GM19467 (cell line): ENCODE results near the gene TUBG2.

Experiments used
- ATAC-seq: cut with Tn5 transposase; IDR thresholded peaks from one replicate; pipeline ENCODE4 v1.9.1; 2021; ENCODE audit warnings: mild to moderate bottlenecking, moderate library complexity; ENCODE audit not compliant: unreplicated experiment

Gene TUBG2

GRCh38 chr17:42695500-42695899, 36.4 kb downstream of the TUBG2 start:
- no peak for ATAC-seq

GRCh38 chr17:42697108-42697811, 38.2 kb downstream of the TUBG2 start:
- ATAC-seq = no peak

- no peak for ATAC-seq
These were observed 39.8 kb downstream of the TUBG2 start for GRCh38 chr17:42698736-42699414.

- ATAC-seq = no peak
These were observed 40.3 kb downstream of the TUBG2 start for GRCh38 chr17:42699415-42699740.

- ATAC-seq = no peak
These were observed 41.7 kb downstream of the TUBG2 start for GRCh38 chr17:42700586-42701289.

GRCh38 chr17:42702446-42702845, 43.4 kb downstream of the TUBG2 start:
- ATAC-seq = no peak

- peak; percentile 17 for ATAC-seq
These were observed 45.4 kb downstream of the TUBG2 start for GRCh38 chr17:42704490-42704836.

- peak; percentile 55 for ATAC-seq
These were observed 45.9 kb downstream of the TUBG2 start for GRCh38 chr17:42704837-42705494.

- ATAC-seq = no peak
These were observed 47.6 kb downstream of the TUBG2 start for GRCh38 chr17:42706732-42707131.

- ATAC-seq = no peak
These were observed 49.5 kb downstream of the TUBG2 start for GRCh38 chr17:42708588-42708987.

GRCh38 chr17:42709561-42709960, 50.5 kb downstream of the TUBG2 start:
- no peak for ATAC-seq
